Measurements from ENCODE around the gene ACTR5.

ACTR5 gene

GRCh38 chr20:38815446-38815845, 67.2 kb downstream of the ACTR5 start:
- TF ChIP-seq CTCF (conservative IDR thresholded peaks at IDR 0.05) (no peak), ZFX (IDR thresholded peaks at IDR 0.05) (no peak)
- H3K27ac ChIP-seq: no peak overlapping the region

- TF ChIP-seq ZFX (IDR thresholded peaks at IDR 0.05) (no peak), CTCF (conservative IDR thresholded peaks at IDR 0.05) (no peak)
- no peak overlapping the region for H3K27ac ChIP-seq
Measured at GRCh38 chr20:38818113-38819065, 70.1 kb downstream of the ACTR5 start.

All from C4-2B (cell line).